Activated naive CD8-positive, alpha-beta T cell (primary cell): ENCODE measurements around the gene NFIB.

ENCODE experiments used
- H3K27ac Mint-ChIP-seq: one replicate; pipeline ENCODE4 v1.8.0; 2021; ENCODE audit warnings: mixed read lengths
- H3K27me3 Mint-ChIP-seq: one replicate; pipeline ENCODE4 v1.8.0; 2021; ENCODE audit warnings: mixed read lengths
- H3K36me3 Mint-ChIP-seq: one replicate; pipeline ENCODE4 v1.8.0; 2021; ENCODE audit warnings: mixed read lengths
- H3K4me1 Mint-ChIP-seq: one replicate; pipeline ENCODE4 v1.8.0; 2021; ENCODE audit warnings: low read depth, mixed read lengths
- H3K4me3 Mint-ChIP-seq: one replicate; pipeline ENCODE4 v1.8.0; 2021; ENCODE audit warnings: mild to moderate bottlenecking, mixed read lengths
- H3K9me3 Mint-ChIP-seq: one replicate; pipeline ENCODE4 v1.8.0; 2021; ENCODE audit warnings: low read depth, mixed read lengths

NFIB gene

DNA sequence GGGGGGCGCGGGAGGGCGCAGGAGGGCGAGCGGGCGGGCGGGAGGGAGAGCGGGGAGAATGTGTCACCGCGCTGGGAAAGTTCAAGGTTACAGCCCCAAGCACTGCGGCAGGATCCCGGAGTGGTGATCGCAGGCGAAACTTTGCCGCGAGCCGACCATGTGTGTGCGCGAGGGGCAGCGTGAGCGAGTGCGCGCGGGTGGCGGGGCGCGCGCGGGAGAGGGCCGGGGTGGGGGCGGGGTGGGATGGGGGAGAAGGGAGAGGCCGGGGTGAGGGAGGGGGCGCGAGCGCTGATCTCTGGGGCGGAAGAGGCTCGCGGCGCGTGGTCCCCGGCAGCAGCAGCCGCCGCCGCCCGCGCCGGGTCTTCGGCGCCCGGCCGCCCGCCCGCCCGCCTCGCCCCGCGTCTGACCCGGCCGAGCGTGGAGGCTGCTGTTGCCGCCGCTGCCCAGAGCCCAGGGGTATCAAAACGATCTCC is at the start of gene NFIB:
Gene NFIB (minus strand): TSS at position 191 of the 473 bp plus-strand sequence. CDS start 630 bp downstream, outside the sequence.
- H3K9me3 Mint-ChIP-seq: no peaks in the 10 kb centered on the region
- H3K4me1 Mint-ChIP-seq: peaks cover 18% of the 10 kb centered on the region
- H3K36me3 Mint-ChIP-seq: no peaks in the 10 kb centered on the region
- peak within 1 kb of the TSS; percentile 82 for H3K4me3 Mint-ChIP-seq
- no peak within 1 kb of the TSS for H3K27ac Mint-ChIP-seq
- H3K27me3 Mint-ChIP-seq: peaks cover 36% of the 10 kb centered on the region

DNA sequence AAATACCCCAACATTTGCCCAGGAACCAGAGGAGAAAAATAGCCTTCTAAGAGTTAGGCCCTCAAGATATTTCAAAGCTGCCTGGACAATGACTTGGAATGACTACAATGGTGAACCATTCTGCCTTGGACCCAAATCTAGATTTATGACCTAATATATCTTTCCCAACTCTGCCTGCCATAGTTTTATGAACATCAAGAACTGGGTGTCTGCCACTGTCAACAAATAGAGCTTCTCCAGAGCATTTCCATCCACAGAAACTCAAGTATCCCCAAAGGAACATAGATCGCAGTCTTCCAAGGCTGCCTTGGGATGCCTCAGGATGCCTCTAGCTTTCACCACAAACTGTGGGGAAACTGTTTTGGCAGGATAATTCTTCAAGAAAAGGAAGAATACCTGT is 48.2 kb upstream of the NFIB start:
- H3K4me1 Mint-ChIP-seq: no peaks in the 10 kb centered on the region
- no peak overlapping the region for H3K4me3 Mint-ChIP-seq
- H3K27ac Mint-ChIP-seq: no peak overlapping the region
- no peaks in the 10 kb centered on the region for H3K36me3 Mint-ChIP-seq
- peaks cover 4% of the 10 kb centered on the region for H3K9me3 Mint-ChIP-seq
- H3K27me3 Mint-ChIP-seq: peaks cover 9% of the 10 kb centered on the region

- Mint-ChIP-seq H3K4me3 (no peak overlapping the region), H3K27me3 (peaks cover 15% of the 10 kb centered on the region), H3K4me1 (no peaks in the 10 kb centered on the region), H3K27ac (no peak overlapping the region), H3K9me3 (no peaks in the 10 kb centered on the region), H3K36me3 (no peaks in the 10 kb centered on the region)
Measured at GRCh38 chr9:14361074-14361473, 47.1 kb upstream of the NFIB start.

DNA sequence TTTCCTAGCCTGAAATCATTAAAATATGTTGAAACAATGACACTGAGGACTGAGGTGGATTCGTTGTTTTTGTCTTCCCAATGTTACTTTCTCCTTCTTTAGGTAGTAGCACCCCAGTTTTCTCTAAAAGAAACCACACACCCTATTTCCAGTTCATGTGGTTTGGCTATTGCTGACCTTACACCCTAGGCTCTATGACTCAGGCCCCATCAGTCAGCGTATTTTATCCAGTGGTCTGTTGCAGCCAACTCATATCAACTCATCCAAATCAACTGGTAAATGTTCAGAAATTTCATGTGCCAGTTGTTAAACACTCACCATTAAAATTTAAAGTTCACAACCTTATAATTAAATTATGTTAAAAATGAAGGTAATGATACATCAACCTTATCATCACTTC is 44.6 kb upstream of the NFIB start:
- Mint-ChIP-seq H3K27ac (no peak overlapping the region), H3K4me1 (peaks cover 1% of the 10 kb centered on the region), H3K9me3 (no peaks in the 10 kb centered on the region), H3K27me3 (peaks cover 16% of the 10 kb centered on the region), H3K36me3 (no peaks in the 10 kb centered on the region), H3K4me3 (no peak overlapping the region)

GRCh38 chr9:14356351-14357265 is 42.7 kb upstream of the NFIB start:
- peaks cover 26% of the 10 kb centered on the region for H3K27me3 Mint-ChIP-seq
- H3K9me3 Mint-ChIP-seq: no peaks in the 10 kb centered on the region

DNA sequence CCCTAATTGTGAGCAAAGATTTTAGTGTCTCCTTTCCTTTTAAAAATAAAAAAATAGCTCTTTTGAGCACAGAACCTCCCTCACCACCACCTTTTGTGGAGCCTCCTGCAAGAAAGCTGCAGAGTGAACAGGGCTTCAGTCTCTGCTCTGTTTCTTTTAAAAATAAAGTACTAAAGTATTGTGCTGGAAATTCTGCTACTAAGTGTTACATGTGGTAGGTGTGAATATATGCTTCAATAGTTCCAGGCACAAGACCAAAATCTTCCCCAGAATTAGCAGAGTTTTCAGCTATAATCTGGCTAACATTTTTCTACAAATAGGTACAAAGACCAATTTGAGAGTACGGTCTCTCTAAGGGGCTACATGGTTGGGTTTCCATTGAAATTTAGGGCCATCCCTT is 40.3 kb upstream of the NFIB start:
- peaks cover 6% of the 10 kb centered on the region for H3K4me1 Mint-ChIP-seq
- H3K36me3 Mint-ChIP-seq: no peaks in the 10 kb centered on the region
- no peak overlapping the region for H3K4me3 Mint-ChIP-seq
- H3K27ac Mint-ChIP-seq: no peak overlapping the region
- H3K9me3 Mint-ChIP-seq: no peaks in the 10 kb centered on the region
- peaks cover 42% of the 10 kb centered on the region for H3K27me3 Mint-ChIP-seq

More at GRCh38 chr9:14356351-14357265, 42.7 kb upstream of the NFIB start:
- H3K4me1 Mint-ChIP-seq: peaks cover 3% of the 10 kb centered on the region
- H3K4me3 Mint-ChIP-seq: no peak overlapping the region
- H3K36me3 Mint-ChIP-seq: no peaks in the 10 kb centered on the region
- H3K27ac Mint-ChIP-seq: no peak overlapping the region

GRCh38 chr9:14353222-14354056 is 39.5 kb upstream of the NFIB start:
- peaks cover 46% of the 10 kb centered on the region for H3K27me3 Mint-ChIP-seq
- no peaks in the 10 kb centered on the region for H3K9me3 Mint-ChIP-seq
- H3K4me3 Mint-ChIP-seq: no peak overlapping the region
- no peak overlapping the region for H3K27ac Mint-ChIP-seq
- peaks cover 9% of the 10 kb centered on the region for H3K4me1 Mint-ChIP-seq
- no peaks in the 10 kb centered on the region for H3K36me3 Mint-ChIP-seq

GRCh38 chr9:14352503-14352902 is 38.6 kb upstream of the NFIB start:
- H3K4me1 Mint-ChIP-seq: peaks cover 12% of the 10 kb centered on the region
- H3K9me3 Mint-ChIP-seq: no peaks in the 10 kb centered on the region
- no peak overlapping the region for H3K27ac Mint-ChIP-seq
- H3K36me3 Mint-ChIP-seq: no peaks in the 10 kb centered on the region
- H3K27me3 Mint-ChIP-seq: peaks cover 50% of the 10 kb centered on the region
- no peak overlapping the region for H3K4me3 Mint-ChIP-seq

- no peaks in the 10 kb centered on the region for H3K9me3 Mint-ChIP-seq
- H3K4me1 Mint-ChIP-seq: peaks cover 17% of the 10 kb centered on the region
- H3K27ac Mint-ChIP-seq: no peak overlapping the region
- peaks cover 52% of the 10 kb centered on the region for H3K27me3 Mint-ChIP-seq
- H3K36me3 Mint-ChIP-seq: no peaks in the 10 kb centered on the region
- H3K4me3 Mint-ChIP-seq: no peak overlapping the region
Measured at GRCh38 chr9:14351221-14351836, 37.4 kb upstream of the NFIB start.

- H3K4me1 Mint-ChIP-seq: peaks cover 17% of the 10 kb centered on the region
- no peaks in the 10 kb centered on the region for H3K9me3 Mint-ChIP-seq
- H3K36me3 Mint-ChIP-seq: no peaks in the 10 kb centered on the region
- no peak overlapping the region for H3K4me3 Mint-ChIP-seq
- peaks cover 51% of the 10 kb centered on the region for H3K27me3 Mint-ChIP-seq
- no peak overlapping the region for H3K27ac Mint-ChIP-seq
Measured at GRCh38 chr9:14350754-14351153, 36.8 kb upstream of the NFIB start.

DNA sequence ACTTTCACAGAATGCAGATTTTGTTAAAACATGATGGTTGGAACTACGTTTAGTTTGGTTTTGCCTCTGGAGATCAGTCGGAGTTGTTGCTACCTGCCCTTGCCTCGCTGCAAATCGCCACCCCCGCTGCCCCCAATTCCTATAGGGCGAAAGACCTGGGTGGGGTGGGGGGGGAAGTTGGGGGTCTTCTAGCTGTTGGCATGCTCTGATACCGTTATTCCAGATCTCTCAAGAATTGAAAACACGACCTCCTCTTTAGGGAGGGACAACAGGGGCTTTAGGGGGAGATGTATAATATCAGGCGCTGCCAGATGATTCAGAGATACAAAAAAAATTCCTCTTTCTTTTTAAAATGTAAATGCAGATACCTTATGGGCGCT is 36.4 kb upstream of the NFIB start:
- Mint-ChIP-seq H3K9me3 (no peaks in the 10 kb centered on the region), H3K4me3 (no peak overlapping the region), H3K27me3 (peaks cover 53% of the 10 kb centered on the region), H3K4me1 (peaks cover 20% of the 10 kb centered on the region), H3K36me3 (no peaks in the 10 kb centered on the region), H3K27ac (no peak overlapping the region)

- Mint-ChIP-seq H3K27ac (no peak overlapping the region), H3K4me3 (no peak overlapping the region), H3K27me3 (peaks cover 52% of the 10 kb centered on the region)
Measured at GRCh38 chr9:14349447-14350348, 35.8 kb upstream of the NFIB start.

DNA sequence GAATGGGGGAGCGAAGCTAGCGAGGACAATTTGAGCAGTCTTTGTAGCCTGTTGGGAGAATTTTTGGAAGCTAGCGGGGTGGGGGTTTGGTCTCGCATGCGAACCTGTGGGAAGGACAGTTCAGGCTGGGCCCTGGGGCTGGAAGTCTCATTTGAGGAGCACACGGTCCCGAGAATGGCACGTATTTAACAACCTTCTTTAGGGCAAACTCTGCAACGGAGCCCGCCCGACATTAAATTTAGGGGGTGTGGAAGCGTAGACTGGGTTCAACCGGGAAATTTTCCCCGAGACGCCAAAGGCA is 35.2 kb upstream of the NFIB start:
- no peaks in the 10 kb centered on the region for H3K36me3 Mint-ChIP-seq
- no peak overlapping the region for H3K27ac Mint-ChIP-seq
- no peaks in the 10 kb centered on the region for H3K9me3 Mint-ChIP-seq
- H3K4me3 Mint-ChIP-seq: no peak overlapping the region
- H3K27me3 Mint-ChIP-seq: peaks cover 47% of the 10 kb centered on the region
- H3K4me1 Mint-ChIP-seq: peaks cover 22% of the 10 kb centered on the region

More at GRCh38 chr9:14349447-14350348, 35.8 kb upstream of the NFIB start:
- Mint-ChIP-seq H3K9me3 (no peaks in the 10 kb centered on the region), H3K36me3 (no peaks in the 10 kb centered on the region), H3K4me1 (peaks cover 21% of the 10 kb centered on the region)
